Chondrocyte (in vitro differentiated cells): ENCODE data around the gene TRAF3. TPM values are rescaled to one million over a fixed set of nuclear protein-coding genes. Genes with fewer than 3 reads are reported as not detected.

Experiments
- DNase-seq: peaks from one replicate; pipeline ENCODE4 v3.0.0; 2021; ENCODE audit warnings: mixed read lengths, low spot score
- H3K27ac Mint-ChIP-seq: one replicate; pipeline ENCODE4 v1.8.0; 2021; ENCODE audit warnings: mild to moderate bottlenecking, moderate library complexity, mixed read lengths; ENCODE audit not compliant: unreplicated experiment
- H3K27me3 Mint-ChIP-seq: 2 replicates; pipeline ENCODE4 v1.8.0; 2021; ENCODE audit warnings: low read depth, mixed read lengths
- H3K36me3 Mint-ChIP-seq: 2 replicates; pipeline ENCODE4 v1.8.0; 2021; ENCODE audit warnings: low read depth, mixed read lengths
- H3K4me1 Mint-ChIP-seq: 2 replicates; pipeline ENCODE4 v1.8.0; 2021; ENCODE audit warnings: low read depth, mild to moderate bottlenecking, mixed read lengths
- H3K4me3 Mint-ChIP-seq: one replicate; pipeline ENCODE4 v1.8.0; 2021; ENCODE audit warnings: mild to moderate bottlenecking, moderate library complexity, mixed read lengths; ENCODE audit not compliant: unreplicated experiment
- H3K9me3 Mint-ChIP-seq: 2 replicates; pipeline ENCODE4 v1.8.0; 2021; ENCODE audit warnings: low read depth, mixed read lengths
- total RNA-seq: library from RNA; stranded (reverse); gene quantifications from 3 replicates; pipeline ENCODE4 v1.2.1, GENCODE V29; 2021
- TF ChIP-seq, protein P1 (sequence below): fragments of 200-600 bp; sonication (generic); IDR thresholded peaks from 2 replicates; pipeline ENCODE4 v1.5.0; 2021; ENCODE audit warnings: antibody characterized with exemption, mild to moderate bottlenecking, moderate library complexity

Gene TRAF3
- total RNA-seq, 1 donor from 2014 or later = 20.1 TPM

DNA sequence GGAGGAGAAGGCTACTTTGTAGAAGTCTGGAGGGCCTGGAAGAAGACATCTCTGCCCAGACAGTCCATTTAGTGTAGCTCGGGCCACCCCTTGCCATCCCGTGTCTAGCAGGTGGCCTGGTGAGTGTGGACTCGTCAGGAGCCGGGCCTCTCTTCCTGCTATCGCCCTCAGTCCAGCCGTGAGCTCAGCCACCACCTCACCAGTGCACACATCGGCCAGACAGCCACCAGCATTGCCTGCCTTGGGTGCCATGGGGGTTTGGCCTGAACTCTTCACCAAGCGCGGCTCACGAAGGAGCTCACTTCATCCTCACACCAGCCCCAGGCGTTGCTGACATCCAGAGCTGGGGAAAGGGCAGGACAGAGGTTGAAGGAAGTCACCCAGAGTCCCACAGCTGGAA lies 19.6 kb upstream of the TRAF3 start:
- no peak for DNase-seq
- peaks cover 3% of the 10 kb centered on the region for H3K27me3 Mint-ChIP-seq
- no peaks in the 10 kb centered on the region for H3K4me1 Mint-ChIP-seq
- H3K4me3 Mint-ChIP-seq = no peak overlapping the region
- H3K9me3 Mint-ChIP-seq = no peaks in the 10 kb centered on the region
- TF ChIP-seq, protein P1, sequence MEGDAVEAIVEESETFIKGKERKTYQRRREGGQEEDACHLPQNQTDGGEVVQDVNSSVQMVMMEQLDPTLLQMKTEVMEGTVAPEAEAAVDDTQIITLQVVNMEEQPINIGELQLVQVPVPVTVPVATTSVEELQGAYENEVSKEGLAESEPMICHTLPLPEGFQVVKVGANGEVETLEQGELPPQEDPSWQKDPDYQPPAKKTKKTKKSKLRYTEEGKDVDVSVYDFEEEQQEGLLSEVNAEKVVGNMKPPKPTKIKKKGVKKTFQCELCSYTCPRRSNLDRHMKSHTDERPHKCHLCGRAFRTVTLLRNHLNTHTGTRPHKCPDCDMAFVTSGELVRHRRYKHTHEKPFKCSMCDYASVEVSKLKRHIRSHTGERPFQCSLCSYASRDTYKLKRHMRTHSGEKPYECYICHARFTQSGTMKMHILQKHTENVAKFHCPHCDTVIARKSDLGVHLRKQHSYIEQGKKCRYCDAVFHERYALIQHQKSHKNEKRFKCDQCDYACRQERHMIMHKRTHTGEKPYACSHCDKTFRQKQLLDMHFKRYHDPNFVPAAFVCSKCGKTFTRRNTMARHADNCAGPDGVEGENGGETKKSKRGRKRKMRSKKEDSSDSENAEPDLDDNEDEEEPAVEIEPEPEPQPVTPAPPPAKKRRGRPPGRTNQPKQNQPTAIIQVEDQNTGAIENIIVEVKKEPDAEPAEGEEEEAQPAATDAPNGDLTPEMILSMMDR = no peak
- no peak overlapping the region for H3K27ac Mint-ChIP-seq
- H3K36me3 Mint-ChIP-seq = peaks cover 2% of the 10 kb centered on the region

DNA sequence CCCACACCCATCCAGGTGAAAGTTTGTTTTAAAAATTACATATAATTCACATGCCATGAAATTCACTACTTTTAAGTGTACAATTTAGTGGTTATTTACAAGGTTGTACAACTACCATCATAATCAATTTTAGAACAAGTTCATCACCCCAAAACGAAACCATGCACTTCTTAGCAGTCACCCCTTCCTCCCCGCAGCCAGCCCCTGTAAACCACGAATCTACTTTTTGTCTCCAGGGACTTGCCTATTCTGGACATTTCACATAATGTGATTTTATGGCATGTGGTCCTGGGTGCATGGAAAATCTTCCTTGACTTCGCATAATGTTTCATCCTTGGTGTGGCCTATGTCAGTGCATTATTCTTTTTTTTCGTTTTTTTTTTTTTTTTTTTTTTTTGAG lies 19.2 kb upstream of the TRAF3 start:
- no peak overlapping the region for H3K27ac Mint-ChIP-seq
- peaks cover 3% of the 10 kb centered on the region for H3K27me3 Mint-ChIP-seq
- no peak for DNase-seq
- peaks cover 2% of the 10 kb centered on the region for H3K36me3 Mint-ChIP-seq
- no peaks in the 10 kb centered on the region for H3K9me3 Mint-ChIP-seq
- TF ChIP-seq, protein P1 = no peak
- no peaks in the 10 kb centered on the region for H3K4me1 Mint-ChIP-seq
- no peak overlapping the region for H3K4me3 Mint-ChIP-seq

DNA sequence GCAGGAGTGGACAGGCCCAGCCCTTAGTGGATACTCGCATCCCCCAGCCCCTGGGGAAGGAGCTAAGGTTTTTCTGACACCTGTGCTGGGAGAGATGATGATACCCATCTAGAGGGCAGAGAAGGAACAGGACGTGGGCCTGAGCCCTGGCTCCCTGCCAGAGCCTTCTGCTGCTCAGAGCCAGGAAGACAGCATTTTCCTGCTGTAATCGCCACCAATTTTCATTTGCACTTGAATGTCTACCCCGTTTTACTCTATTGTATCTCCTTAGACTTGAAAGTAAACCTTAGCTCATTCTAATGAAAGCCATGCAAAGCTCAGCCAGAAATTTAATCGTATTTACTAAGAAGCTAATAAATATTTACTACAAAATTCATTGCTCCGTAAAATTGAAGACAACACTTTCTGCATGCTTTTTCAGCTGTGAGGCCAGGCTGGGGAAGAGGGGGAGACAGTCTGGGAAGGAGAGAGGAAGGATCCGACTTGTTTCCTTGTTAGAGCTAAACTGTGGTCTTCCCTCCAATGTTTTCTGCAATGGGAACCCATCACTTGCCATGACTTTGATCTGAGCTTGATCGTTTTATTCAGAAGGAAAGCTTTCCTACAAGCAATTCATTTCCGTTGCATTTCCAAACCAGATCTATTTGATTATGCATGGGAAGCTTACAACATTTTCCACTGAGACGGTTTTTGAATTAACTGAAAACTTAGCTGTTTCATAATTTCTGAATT lies 17.6 kb upstream of the TRAF3 start:
- Mint-ChIP-seq H3K4me1 (no peaks in the 10 kb centered on the region), H3K4me3 (no peak overlapping the region), H3K27me3 (peaks cover 3% of the 10 kb centered on the region), H3K36me3 (peaks cover 2% of the 10 kb centered on the region), H3K27ac (no peak overlapping the region), H3K9me3 (no peaks in the 10 kb centered on the region)
- TF ChIP-seq, protein P1 = no peak
- no peak for DNase-seq

DNA sequence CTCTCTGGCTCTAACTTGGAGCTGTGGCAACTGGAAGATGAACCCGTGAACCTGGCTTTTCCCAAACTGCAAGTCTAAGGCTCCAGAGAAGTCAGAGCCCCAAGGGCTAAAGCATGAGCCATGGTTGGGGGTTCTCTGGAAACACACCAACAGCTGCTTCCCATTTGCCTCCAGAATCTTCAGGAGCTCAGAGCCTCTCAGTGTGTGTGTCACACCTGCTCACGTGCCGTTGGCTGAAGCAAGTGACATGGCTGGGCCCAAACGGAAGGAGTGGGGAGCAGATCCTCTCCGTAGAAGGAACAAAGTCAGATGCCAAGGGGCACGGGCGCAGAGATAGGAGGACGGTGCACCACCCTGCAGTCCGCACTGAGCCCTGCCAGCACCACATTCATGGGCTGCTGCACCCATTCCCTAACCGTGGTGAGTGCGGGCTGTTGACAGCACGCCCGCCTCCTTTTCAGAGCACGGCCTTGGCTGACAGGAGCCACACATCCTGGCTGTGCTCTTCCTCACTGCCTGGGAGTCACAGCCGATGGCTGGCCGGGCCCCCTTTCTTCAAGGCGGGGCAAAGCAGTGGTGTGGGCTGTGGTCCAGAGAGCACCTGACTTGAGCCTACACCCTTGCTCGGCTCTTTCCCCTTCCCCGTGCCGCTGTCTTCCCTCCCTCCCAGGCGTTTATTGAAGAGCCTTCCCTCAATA lies 16.6 kb upstream of the TRAF3 start:
- H3K4me3 Mint-ChIP-seq = no peak overlapping the region

DNA sequence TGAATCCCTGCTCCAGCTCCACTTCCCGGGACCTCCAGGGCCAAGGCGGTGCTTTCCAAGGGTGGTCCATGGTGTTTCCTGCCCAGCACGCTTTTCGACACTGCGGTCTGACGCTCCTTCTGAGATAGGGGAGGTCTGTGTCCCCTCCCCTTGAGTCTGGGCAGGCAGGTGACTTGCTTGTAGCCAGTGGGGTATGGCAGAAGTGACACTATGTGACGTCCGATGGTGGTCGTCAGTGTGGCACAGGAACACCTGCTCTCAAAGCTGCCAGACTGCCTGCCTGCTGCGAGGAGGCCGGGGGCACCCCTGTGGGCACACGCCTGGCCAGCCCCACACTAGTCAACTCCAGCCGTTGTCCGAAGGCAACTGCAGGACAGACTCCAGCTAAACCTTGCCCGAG lies 16.0 kb upstream of the TRAF3 start:
- no peak for DNase-seq
- Mint-ChIP-seq H3K27me3 (peaks cover 3% of the 10 kb centered on the region), H3K36me3 (no peaks in the 10 kb centered on the region), H3K4me1 (no peaks in the 10 kb centered on the region), H3K9me3 (no peaks in the 10 kb centered on the region), H3K27ac (no peak overlapping the region), H3K4me3 (no peak overlapping the region)
- TF ChIP-seq, protein P1 = no peak

More for the DNA sequence above, 16.6 kb upstream of the TRAF3 start:
- peaks cover 3% of the 10 kb centered on the region for H3K27me3 Mint-ChIP-seq
- H3K36me3 Mint-ChIP-seq = no peaks in the 10 kb centered on the region
- no peaks in the 10 kb centered on the region for H3K9me3 Mint-ChIP-seq
- no peaks in the 10 kb centered on the region for H3K4me1 Mint-ChIP-seq
- no peak overlapping the region for H3K27ac Mint-ChIP-seq
- DNase-seq = no peak
- TF ChIP-seq, protein P1 = no peak
